ENCODE data around the gene C16orf92. TPM values are rescaled to one million over a fixed set of nuclear protein-coding genes. Genes with fewer than 3 reads are reported as not detected.

Gene C16orf92
- total RNA-seq, 2 experiments from 2014 or later = not detected

- CTCF ChIA-PET = no interaction called here
- Mint-ChIP-seq H3K9me3 (no peaks in the 10 kb centered on the region), H3K36me3 (ENCODE audit: low read depth) (no peaks in the 10 kb centered on the region), H3K27me3 (peaks cover 25% of the 10 kb centered on the region), H3K27ac (no peak overlapping the region), H3K4me1 (ENCODE audit: low read depth) (peaks cover 6% of the 10 kb centered on the region), H3K4me3 (no peak overlapping the region)
- intact Hi-C loops (cut with micrococcal nuclease) = loop anchor here (10.0 kb wide), 1 partner anchor 320 kb away; no protein-coding TSS in a partner anchor
- POLR2A ChIA-PET = no interaction called here
- DNase-seq (no peak), ATAC-seq (no peak)
- no peak for TF ChIP-seq CTCF (IDR thresholded peaks at IDR 0.05)
Measured at GRCh38 chr16:30024451-30024850, 1.5 kb downstream of the C16orf92 start.

- Mint-ChIP-seq H3K4me1 (ENCODE audit: low read depth) (peaks cover 6% of the 10 kb centered on the region), H3K4me3 (no peak overlapping the region), H3K9me3 (no peaks in the 10 kb centered on the region), H3K36me3 (ENCODE audit: low read depth) (no peaks in the 10 kb centered on the region), H3K27ac (no peak overlapping the region), H3K27me3 (peaks cover 32% of the 10 kb centered on the region)
- TF ChIP-seq CTCF (IDR thresholded peaks at IDR 0.05) = no peak
- CTCF ChIA-PET = no interaction called here
- intact Hi-C loops (cut with micrococcal nuclease) = loop anchor here (10.0 kb wide), 1 partner anchor 320 kb away; no protein-coding TSS in a partner anchor
- POLR2A ChIA-PET = no interaction called here
- no peak for DNase-seq
- ATAC-seq = no peak
Measured at GRCh38 chr16:30025156-30025555, 2.2 kb downstream of the C16orf92 start.

- Mint-ChIP-seq H3K27ac (no peak overlapping the region), H3K4me1 (ENCODE audit: low read depth) (peaks cover 6% of the 10 kb centered on the region), H3K27me3 (peaks cover 34% of the 10 kb centered on the region), H3K9me3 (no peaks in the 10 kb centered on the region), H3K36me3 (ENCODE audit: low read depth) (no peaks in the 10 kb centered on the region), H3K4me3 (no peak overlapping the region)
- DNase-seq = no peak
- ChIA-PET CTCF (no interaction called here), POLR2A (no interaction called here)
- ATAC-seq = no peak
- intact Hi-C loops (cut with micrococcal nuclease) = loop anchor here (10.0 kb wide), 1 partner anchor 321 kb away; no protein-coding TSS in a partner anchor
- no peak for TF ChIP-seq CTCF (IDR thresholded peaks at IDR 0.05)
Measured at GRCh38 chr16:30025574-30025973, 2.6 kb downstream of the C16orf92 start.

GRCh38 chr16:30026449-30026848 is 3.5 kb downstream of the C16orf92 start:
- Mint-ChIP-seq H3K9me3 (no peaks in the 10 kb centered on the region), H3K4me3 (no peak overlapping the region), H3K27ac (no peak overlapping the region), H3K4me1 (ENCODE audit: low read depth) (no peaks in the 10 kb centered on the region), H3K27me3 (peaks cover 35% of the 10 kb centered on the region), H3K36me3 (ENCODE audit: low read depth) (no peaks in the 10 kb centered on the region)
- TF ChIP-seq CTCF (IDR thresholded peaks at IDR 0.05) = no peak
- ChIA-PET POLR2A (no interaction called here), CTCF (no interaction called here)
- intact Hi-C loops (cut with micrococcal nuclease) = loop anchor here (10.0 kb wide), 1 partner anchor 322 kb away; no protein-coding TSS in a partner anchor
- ATAC-seq (no peak), DNase-seq (no peak)

- no peaks in the 10 kb centered on the region for H3K4me1 Mint-ChIP-seq (ENCODE audit: low read depth)
- no peak for TF ChIP-seq CTCF (IDR thresholded peaks at IDR 0.05)
- H3K27me3 Mint-ChIP-seq = peaks cover 45% of the 10 kb centered on the region
- H3K9me3 Mint-ChIP-seq = no peaks in the 10 kb centered on the region
- H3K27ac Mint-ChIP-seq = no peak overlapping the region
- intact Hi-C loops (cut with micrococcal nuclease) = loop anchor here (10.0 kb wide), 1 partner anchor 323 kb away; no protein-coding TSS in a partner anchor
- POLR2A ChIA-PET = interaction anchor here (0.9 kb wide), 1 partner anchor 219 kb away, joined by 3 read pairs; no protein-coding TSS in a partner anchor
- CTCF ChIA-PET = no interaction called here
- no peak for ATAC-seq
- H3K4me3 Mint-ChIP-seq = no peak overlapping the region
- no peak for DNase-seq
- no peaks in the 10 kb centered on the region for H3K36me3 Mint-ChIP-seq (ENCODE audit: low read depth)
Measured at GRCh38 chr16:30027588-30028437, 4.8 kb downstream of the C16orf92 start.
